GF-D8 (cell line): ENCODE data around the gene OR4F6.
"Not testable (repeated sequence)": the region's sequence is repeated elsewhere in the genome, so short reads cannot be mapped to it uniquely, and the experiment has no call there.

ENCODE experiments used
- DNase-seq: peaks from one replicate; lab custom pipeline; 2025; lab: John Stamatoyannopoulos, UW

OR4F6 gene, protein sequence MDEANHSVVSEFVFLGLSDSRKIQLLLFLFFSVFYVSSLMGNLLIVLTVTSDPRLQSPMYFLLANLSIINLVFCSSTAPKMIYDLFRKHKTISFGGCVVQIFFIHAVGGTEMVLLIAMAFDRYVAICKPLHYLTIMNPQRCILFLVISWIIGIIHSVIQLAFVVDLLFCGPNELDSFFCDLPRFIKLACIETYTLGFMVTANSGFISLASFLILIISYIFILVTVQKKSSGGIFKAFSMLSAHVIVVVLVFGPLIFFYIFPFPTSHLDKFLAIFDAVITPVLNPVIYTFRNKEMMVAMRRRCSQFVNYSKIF

GRCh38 chr15:101803209-101803608, at the start of gene OR4F6:
TSS of gene OR4F6 (plus strand) at chr15:101803509. CDS start at chr15:101805720, 2,211 bp downstream.
- no peak for DNase-seq

DNA sequence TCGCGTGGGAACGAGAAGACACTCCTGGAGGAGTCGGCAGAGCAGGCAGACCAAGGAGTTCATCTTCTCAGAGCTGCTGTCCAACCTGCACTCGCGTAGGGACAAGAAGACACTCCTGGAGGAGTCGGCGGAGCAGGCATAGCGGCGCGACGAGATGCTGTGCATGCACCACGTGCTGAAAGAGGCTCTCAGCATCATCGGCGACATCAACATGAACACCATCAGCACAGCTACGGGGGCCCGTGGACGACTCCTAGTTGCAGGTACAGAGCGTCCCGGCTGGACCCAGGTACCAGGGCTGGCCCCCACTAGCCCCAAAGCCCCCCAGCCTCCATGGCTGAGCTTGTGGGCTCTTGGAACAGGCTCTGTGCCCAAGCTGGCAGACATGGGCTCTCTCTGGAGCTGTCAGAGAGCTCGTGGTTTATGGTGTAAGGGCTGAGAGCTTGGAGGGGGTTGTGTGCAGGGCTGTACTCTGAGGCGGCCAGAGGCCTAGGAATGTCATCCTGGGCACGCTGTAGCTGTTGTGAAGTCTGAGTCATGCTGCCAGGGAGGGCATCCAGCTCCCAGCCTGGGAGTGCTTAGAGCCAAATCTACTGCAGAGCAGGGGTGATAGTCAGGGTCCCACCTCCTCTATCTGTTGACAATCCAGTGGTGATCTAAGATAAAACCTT, 38.5 kb upstream of the OR4F6 start:
- DNase-seq, result not testable (repeated sequence)

GRCh38 chr15:101765340-101765671, 38.0 kb upstream of the OR4F6 start:
- not testable (repeated sequence) for DNase-seq

GRCh38 chr15:101765772-101766456, 37.4 kb upstream of the OR4F6 start:
- DNase-seq, result no peak

- not testable (repeated sequence) for DNase-seq
Measured at GRCh38 chr15:101767083-101767640, 36.1 kb upstream of the OR4F6 start.

GRCh38 chr15:101772921-101773320, 30.4 kb upstream of the OR4F6 start:
- DNase-seq, result no peak

DNA sequence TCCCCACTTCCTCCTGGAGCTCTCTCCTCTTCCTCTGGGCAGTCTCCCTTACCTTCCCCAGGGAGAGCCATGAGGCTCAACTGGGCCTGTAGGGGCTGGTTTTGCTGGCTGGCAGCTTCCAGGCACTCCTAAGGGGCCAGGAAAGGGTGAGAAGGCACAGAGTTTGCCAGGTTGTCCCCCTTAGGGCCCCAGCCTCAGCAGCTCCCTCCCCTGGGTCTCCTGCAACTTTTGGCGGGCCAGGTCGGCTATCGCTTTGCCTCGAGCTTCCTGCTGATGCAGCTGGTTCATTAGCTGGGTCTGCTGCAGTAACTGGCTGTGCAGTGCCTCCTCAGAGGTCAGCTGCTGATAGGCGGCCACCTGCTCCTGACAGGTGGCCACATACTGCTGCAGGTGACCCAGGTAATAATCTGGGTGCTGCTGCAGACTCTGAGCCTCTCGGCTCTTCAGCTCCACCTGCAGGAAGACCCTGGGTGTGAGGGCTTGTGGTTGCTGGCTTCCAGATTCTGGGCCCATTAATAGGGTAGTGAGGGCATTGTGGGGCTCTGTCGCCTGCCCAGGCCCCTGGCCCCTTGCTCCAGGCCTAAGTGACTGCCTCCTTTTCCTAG, 29.7 kb upstream of the OR4F6 start:
- no peak for DNase-seq

- DNase-seq, result no peak
Measured at GRCh38 chr15:101775136-101775535, 28.2 kb upstream of the OR4F6 start.

DNA sequence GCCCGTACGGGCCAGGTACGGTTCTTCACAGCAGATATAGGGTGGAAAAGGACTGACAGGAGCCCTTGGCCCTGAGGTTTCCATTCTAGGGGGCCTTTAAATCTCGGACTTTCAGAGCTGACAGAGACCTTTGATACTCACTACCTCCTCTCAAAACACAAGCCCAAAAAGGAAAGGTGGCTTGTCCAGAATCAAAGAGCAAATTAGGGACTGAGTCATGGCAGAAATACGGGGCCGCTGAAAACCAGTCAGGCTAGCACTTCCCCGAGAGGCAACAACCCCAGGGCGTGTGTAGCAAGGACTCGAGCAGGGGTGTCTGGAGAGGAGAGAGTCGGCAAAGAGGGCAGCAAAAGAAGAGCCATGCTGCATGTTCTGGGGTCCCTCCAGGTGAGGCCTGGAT, 24.7 kb upstream of the OR4F6 start:
- not testable (repeated sequence) for DNase-seq

- not testable (repeated sequence) for DNase-seq
Measured at GRCh38 chr15:101780225-101780624, 23.1 kb upstream of the OR4F6 start.

- DNase-seq, result no peak
Measured at GRCh38 chr15:101781928-101782327, 21.4 kb upstream of the OR4F6 start.

GRCh38 chr15:101784644-101785043, 18.7 kb upstream of the OR4F6 start:
- no peak for DNase-seq

DNA sequence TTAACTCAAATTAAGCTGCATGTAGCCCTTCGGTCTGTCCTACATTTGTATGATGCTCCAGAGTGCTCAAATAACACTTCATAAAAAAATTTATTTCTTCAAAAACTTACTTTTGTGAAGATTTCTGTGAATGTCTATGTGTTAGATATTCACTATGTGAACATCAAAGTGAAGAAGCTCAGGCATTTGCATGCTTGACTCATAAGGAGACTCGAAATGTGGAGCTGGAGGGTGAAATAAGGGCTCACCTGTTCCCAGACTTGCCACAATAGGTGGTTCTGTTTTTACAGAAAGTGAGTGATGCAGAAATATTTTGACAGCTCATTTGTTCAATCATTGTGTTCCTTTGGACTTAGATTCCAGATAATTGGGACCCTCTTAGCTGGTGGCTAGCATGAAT, 16.9 kb upstream of the OR4F6 start:
- not testable (repeated sequence) for DNase-seq

GRCh38 chr15:101788001-101788400, 15.3 kb upstream of the OR4F6 start:
- DNase-seq, result not testable (repeated sequence)

GRCh38 chr15:101788503-101789269, 14.6 kb upstream of the OR4F6 start:
- DNase-seq, result not testable (repeated sequence)

DNA sequence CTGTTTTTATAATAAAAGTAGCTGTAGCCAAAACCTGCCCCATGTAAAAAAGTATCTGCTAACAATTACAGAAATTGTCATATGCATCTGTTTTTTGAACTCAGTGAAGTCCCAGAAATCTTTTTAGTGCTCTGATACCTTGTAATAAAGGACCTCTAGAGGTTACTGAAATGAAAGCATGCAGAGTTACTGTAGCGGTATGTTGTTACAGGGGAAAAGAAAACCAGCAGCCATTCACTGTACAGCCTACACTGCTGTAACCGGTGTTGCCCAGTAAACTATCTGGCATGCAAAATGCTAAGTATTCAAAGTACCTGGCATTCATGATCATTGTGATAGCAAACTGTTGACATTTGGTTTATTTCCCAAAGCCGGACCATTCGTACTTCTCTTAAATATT, 12.6 kb upstream of the OR4F6 start:
- not testable (repeated sequence) for DNase-seq

- DNase-seq, result not testable (repeated sequence)
Measured at GRCh38 chr15:101793981-101794380, 9.3 kb upstream of the OR4F6 start.

DNA sequence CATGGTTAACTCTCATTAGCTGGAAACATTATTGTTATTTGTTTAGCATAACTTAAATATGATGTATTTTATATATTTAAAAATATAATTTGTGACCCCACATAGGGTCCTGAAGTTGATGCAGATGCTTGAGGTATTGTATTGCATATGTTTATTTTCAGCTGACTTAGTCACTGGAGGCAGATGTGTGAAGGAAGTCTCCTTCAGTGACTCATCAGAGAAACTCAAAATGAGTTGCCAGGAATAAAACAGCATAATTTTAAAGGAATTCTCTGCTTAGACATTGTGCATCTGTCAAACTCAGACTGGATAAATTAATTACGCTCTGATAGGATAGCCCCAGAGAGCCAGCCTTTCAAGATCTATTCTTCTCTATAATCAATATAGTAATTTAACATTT, 7.9 kb upstream of the OR4F6 start:
- DNase-seq, result no peak

GRCh38 chr15:101799665-101800064, 3.6 kb upstream of the OR4F6 start:
- no peak for DNase-seq

DNA sequence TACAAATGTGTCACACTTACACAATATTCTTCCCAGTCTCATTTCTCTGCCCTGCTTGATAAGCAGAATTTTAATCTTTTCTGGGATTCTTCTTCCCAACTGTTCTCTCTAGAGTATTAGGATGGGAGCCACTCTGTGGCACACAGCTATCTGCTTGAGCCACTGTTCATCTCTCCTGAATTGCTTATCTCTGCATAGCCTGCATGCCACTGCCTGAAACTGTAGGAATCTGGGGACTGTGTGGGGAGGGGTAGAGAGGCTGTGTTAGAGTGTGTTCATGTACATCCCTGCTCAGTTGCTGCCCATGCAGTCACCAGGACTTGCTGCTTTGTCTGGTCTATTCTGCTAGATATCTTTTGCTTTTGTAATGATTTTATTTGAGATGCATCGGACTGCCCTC, 2.3 kb upstream of the OR4F6 start:
- no peak for DNase-seq

- DNase-seq, result no peak
Measured at GRCh38 chr15:101803676-101804075, 367 bp downstream of the OR4F6 start.

DNA sequence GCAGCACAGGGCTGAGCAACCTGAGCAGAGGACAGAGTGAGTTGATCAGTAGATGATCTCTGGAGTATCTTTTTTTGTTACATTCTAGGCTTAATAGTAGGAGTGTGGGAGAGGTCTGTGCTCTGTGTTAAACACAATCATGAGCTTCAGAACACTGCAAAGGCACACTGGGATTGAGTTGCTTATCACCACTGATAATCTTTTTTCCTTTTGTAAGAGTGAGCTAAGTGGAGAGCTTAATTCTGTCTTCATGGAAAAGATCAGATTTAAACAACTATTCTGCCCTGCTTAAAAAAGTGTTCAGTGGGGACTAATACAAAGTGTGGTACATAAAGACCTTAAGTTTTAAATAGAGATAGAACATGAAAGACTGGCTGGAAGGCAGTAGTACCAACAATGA, 1.1 kb downstream of the OR4F6 start:
- no peak for DNase-seq
